NB4 (cell line): Measurements from ENCODE around the gene IDUA.

ENCODE experiments used
- DNase-seq: peaks from one replicate; pipeline ENCODE4 v3.0.0; 2010; ENCODE audit warnings: low read depth
- H3K4me3 ChIP-seq: one replicate; pipeline ENCODE4 v1.5.1; 2011; ENCODE audit warnings: mild to moderate bottlenecking, low read depth, low read length, moderate library complexity
- CTCF ChIP-seq: IDR thresholded peaks from one replicate; pipeline ENCODE4 v1.5.1; 2012; ENCODE audit warnings: low read depth, low read length
- MAX ChIP-seq: IDR thresholded peaks from 2 replicates; pipeline ENCODE4 v1.6.1; 2011; ENCODE audit warnings: low read depth, low read length
- MYC ChIP-seq: IDR thresholded peaks from 2 replicates; pipeline ENCODE4 v1.6.1; 2011; ENCODE audit warnings: low read depth, low read length
- POLR2A ChIP-seq: IDR thresholded peaks from 2 replicates; pipeline ENCODE4 v1.6.1; 2011; ENCODE audit warnings: mild to moderate bottlenecking; ENCODE audit not compliant: insufficient read length; ENCODE audit errors: extremely low read depth

IDUA gene

GRCh38 chr4:1017211-1017610 lies 30.4 kb downstream of the IDUA start:
- H3K4me3 ChIP-seq = no peak overlapping the region
- DNase-seq = no peak
- no peak for TF ChIP-seq MYC
- no peak for TF ChIP-seq CTCF
- no peak for TF ChIP-seq MAX
- no peak for TF ChIP-seq POLR2A

- TF ChIP-seq CTCF (no peak), MYC (no peak), POLR2A (no peak), MAX (no peak)
- no peak for DNase-seq
- H3K4me3 ChIP-seq = no peak overlapping the region
These were observed 30.9 kb downstream of the IDUA start for GRCh38 chr4:1017706-1018105.

GRCh38 chr4:1018147-1019020 lies 31.5 kb downstream of the IDUA start:
- H3K4me3 ChIP-seq = no peak overlapping the region
- no peak for DNase-seq
- TF ChIP-seq MYC (no peak), POLR2A (no peak), MAX (no peak), CTCF (no peak)

- no peak overlapping the region for H3K4me3 ChIP-seq
- DNase-seq = no peak
- TF ChIP-seq CTCF (no peak), POLR2A (no peak), MAX (no peak), MYC (no peak)
These were observed 32.5 kb downstream of the IDUA start for GRCh38 chr4:1019320-1019719.

GRCh38 chr4:1019729-1020470 lies 33.1 kb downstream of the IDUA start:
- H3K4me3 ChIP-seq = no peak overlapping the region
- TF ChIP-seq CTCF = no peak
- no peak for TF ChIP-seq POLR2A
- no peak for TF ChIP-seq MYC
- no peak for TF ChIP-seq MAX
- peak; percentile 62 for DNase-seq
